ENCODE data around the gene SLC16A7. TPM values are rescaled to one million over a fixed set of nuclear protein-coding genes. Genes with fewer than 3 reads are reported as not detected.

SLC16A7 gene
- total and polyA plus RNA-seq, 2 of the 8 experiments (the other 6 are each of a cell fraction or from before 2014, with no cell fraction given): 0.74 to 4.3 TPM

DNA sequence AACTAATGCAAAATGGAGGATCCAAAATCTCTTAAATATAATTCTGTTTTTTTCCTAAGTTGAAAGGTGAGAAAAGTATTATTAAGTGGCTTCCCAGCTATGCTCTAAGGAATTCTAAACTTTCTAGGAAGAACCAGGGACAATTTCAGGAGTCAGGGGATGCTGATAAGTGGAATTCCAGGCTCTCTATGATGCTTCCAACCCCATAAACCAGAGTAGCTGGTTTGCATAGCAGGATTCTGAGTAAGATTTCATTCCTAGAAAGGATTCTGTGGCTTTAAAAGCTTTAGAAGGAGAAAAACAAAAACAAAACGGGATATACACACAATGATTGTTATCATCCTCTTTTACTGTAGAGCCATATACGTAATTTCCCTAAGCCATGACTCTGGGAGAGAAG is 93.9 kb downstream of the SLC16A7 start:
- no peak overlapping the region for H2AK5ac ChIP-seq (ENCODE audit: low read depth, low read length)
- WGBS, 2 experiments (ENCODE audit: extremely low coverage in 1 of 2, insufficient coverage in 1 of 2, insufficient read length in 1 of 2, insufficient replicate concordance in 2 of 2, low coverage in 1 of 2, low lambda C conversion rate in 2 of 2, missing lambda C conversion rate in 1 of 2): 82% methylated on average over 2 of the region's 2 CpGs; no CpG with 5 or more reads in 1 of the 2 experiments
- no peak for TF ChIP-seq ATF2 (IDR thresholded peaks at IDR 0.05; ENCODE audit: low read length)
- no peak for TF ChIP-seq TBP (IDR thresholded peaks at IDR 0.05; ENCODE audit: low read depth, low read length)
- no peak for TF ChIP-seq GABPA (IDR thresholded peaks at IDR 0.05; ENCODE audit: borderline replicate concordance, insufficient read depth, low read length)
- TF ChIP-seq SIN3A (conservative IDR thresholded peaks at IDR 0.05 in 1 of 2, IDR thresholded peaks at IDR 0.05 in 1 of 2; ENCODE audit: low read depth in 1 of 2, low read length in 2 of 2): no peak
- TF ChIP-seq SUZ12 (IDR thresholded peaks at IDR 0.05; ENCODE audit: low read length): no peak
- TF ChIP-seq BCL11A (IDR thresholded peaks at IDR 0.05; ENCODE audit: low read depth in 2 of 2, low read length in 2 of 2): no peak
- no peak for TF ChIP-seq CBX8 (IDR thresholded peaks at IDR 0.05; ENCODE audit: borderline replicate concordance, low read depth, low read length)
- no peak overlapping the region for H4K8ac ChIP-seq (ENCODE audit: extremely low read depth, insufficient read depth, low read length)
- H3K14ac ChIP-seq (ENCODE audit: insufficient read length): no peak overlapping the region
- no peak overlapping the region for H4K5ac ChIP-seq (ENCODE audit: insufficient read length, low read depth, low read length)
- no peak overlapping the region for H2BK20ac ChIP-seq (ENCODE audit: low read length)
- H3K4me3 ChIP-seq (ENCODE audit: extremely low read depth in 1 of 4, insufficient read depth in 2 of 4, low read depth in 3 of 4, low read length in 4 of 4): no peak overlapping the region
- ChIA-PET POLR2A (ENCODE audit: partially characterized antibody) (no interaction called here), CTCF (ENCODE audit: partially characterized antibody) (no interaction called here)
- no peaks in the 10 kb centered on the region for H3K23me2 ChIP-seq (ENCODE audit: low read depth, low read length)
- H4K91ac ChIP-seq (replicated peaks; ENCODE audit: insufficient read length, low read length): no peak overlapping the region
- H4K20me1 ChIP-seq (replicated peaks in 1 of 2; ENCODE audit: control insufficient read depth in 1 of 2, insufficient read depth in 2 of 2, low read length in 2 of 2): no peaks in the 10 kb centered on the region
- H3K4me2 ChIP-seq (ENCODE audit: insufficient read depth in 1 of 2, low read depth in 2 of 2, low read length in 2 of 2): no peak overlapping the region
- H2BK15ac ChIP-seq (ENCODE audit: low read length): no peak overlapping the region
- no peak overlapping the region for H3K9ac ChIP-seq (replicated peaks in 1 of 4; ENCODE audit: extremely low read depth in 1 of 4, low read depth in 3 of 4, low read length in 3 of 4)
- H3K18ac ChIP-seq (ENCODE audit: extremely low read depth, low read length): no peak overlapping the region
- H3K27me3 ChIP-seq (replicated peaks in 1 of 4; ENCODE audit: control insufficient read depth in 3 of 4, extremely low read depth in 1 of 4, insufficient read depth in 3 of 4, low read length in 3 of 4): no peaks in the 10 kb centered on the region
- H3K27ac ChIP-seq (ENCODE audit: low read depth, low read length): no peak overlapping the region
- no peaks in the 10 kb centered on the region for H3K9me3 ChIP-seq (ENCODE audit: insufficient read depth in 2 of 2, low read depth in 1 of 2, low read length in 1 of 2)
- DNase-seq (ENCODE audit: low read depth in 1 of 2, low spot score in 2 of 2) (no peak), FAIRE-seq (no peak)
- no peaks in the 10 kb centered on the region for H3K79me2 ChIP-seq (ENCODE audit: control insufficient read depth in 1 of 2, insufficient read depth in 2 of 2, low read length in 2 of 2)
- no peak overlapping the region for H2BK120ac ChIP-seq (replicated peaks; ENCODE audit: low read depth, low read length)
- H3K79me1 ChIP-seq (ENCODE audit: low read depth, low read length): no peaks in the 10 kb centered on the region
- H2BK12ac ChIP-seq (ENCODE audit: low read depth, low read length): no peak overlapping the region
- no peaks in the 10 kb centered on the region for H3K4me1 ChIP-seq (replicated peaks in 1 of 4; ENCODE audit: control insufficient read depth in 3 of 4, insufficient read depth in 4 of 4, low read length in 3 of 4)
- H3K56ac ChIP-seq (replicated peaks; ENCODE audit: insufficient read length, low read depth, low read length): no peak overlapping the region
- no peaks in the 10 kb centered on the region for H3K36me3 ChIP-seq (ENCODE audit: control insufficient read depth in 2 of 4, insufficient read depth in 4 of 4, low read length in 3 of 4)
- no peak overlapping the region for H2AFZ ChIP-seq (ENCODE audit: low read length)
- H2BK5ac ChIP-seq (ENCODE audit: low read depth, low read length): no peak overlapping the region
- H3K4ac ChIP-seq (replicated peaks; ENCODE audit: insufficient read length, low read depth, low read length): no peak overlapping the region
- no peak overlapping the region for H3K23ac ChIP-seq (ENCODE audit: insufficient read length)

Measured in H1 (cell line).